Measurements from ENCODE around the gene ZIC5. TPM values are rescaled to one million over a fixed set of nuclear protein-coding genes. Genes with fewer than 3 reads are reported as not detected.

The ZIC5 gene
- total RNA-seq, 6 experiments from 2014 or later: not detected

- Mint-ChIP-seq H3K4me1 (ENCODE audit: low read depth) (no peaks in the 10 kb centered on the region), H3K9me3 (peaks cover 5% of the 10 kb centered on the region), H3K27ac (no peak overlapping the region), H3K27me3 (ENCODE audit: insufficient read depth) (peaks cover 75% of the 10 kb centered on the region), H3K4me3 (no peak overlapping the region), H3K36me3 (ENCODE audit: low read depth) (peaks cover 4% of the 10 kb centered on the region; the same call in 1 of the 2 replicates)
- no peak for TF ChIP-seq CTCF (IDR thresholded peaks at IDR 0.05)
- DNase-seq: no peak
Measured at GRCh38 chr13:99972190-99972731, 694 bp upstream of the ZIC5 start.

GRCh38 chr13:99970651-99971575, 654 bp downstream of the ZIC5 start:
- Mint-ChIP-seq H3K36me3 (ENCODE audit: low read depth) (peaks cover 4% of the 10 kb centered on the region; the same call in 1 of the 2 replicates), H3K4me3 (no peak overlapping the region; the same call in 1 of the 2 replicates), H3K4me1 (ENCODE audit: low read depth) (no peaks in the 10 kb centered on the region), H3K27me3 (ENCODE audit: insufficient read depth) (peaks cover 61% of the 10 kb centered on the region), H3K9me3 (peaks cover 5% of the 10 kb centered on the region), H3K27ac (no peak overlapping the region)
- no peak for DNase-seq
- TF ChIP-seq CTCF (IDR thresholded peaks at IDR 0.05): no peak

DNA sequence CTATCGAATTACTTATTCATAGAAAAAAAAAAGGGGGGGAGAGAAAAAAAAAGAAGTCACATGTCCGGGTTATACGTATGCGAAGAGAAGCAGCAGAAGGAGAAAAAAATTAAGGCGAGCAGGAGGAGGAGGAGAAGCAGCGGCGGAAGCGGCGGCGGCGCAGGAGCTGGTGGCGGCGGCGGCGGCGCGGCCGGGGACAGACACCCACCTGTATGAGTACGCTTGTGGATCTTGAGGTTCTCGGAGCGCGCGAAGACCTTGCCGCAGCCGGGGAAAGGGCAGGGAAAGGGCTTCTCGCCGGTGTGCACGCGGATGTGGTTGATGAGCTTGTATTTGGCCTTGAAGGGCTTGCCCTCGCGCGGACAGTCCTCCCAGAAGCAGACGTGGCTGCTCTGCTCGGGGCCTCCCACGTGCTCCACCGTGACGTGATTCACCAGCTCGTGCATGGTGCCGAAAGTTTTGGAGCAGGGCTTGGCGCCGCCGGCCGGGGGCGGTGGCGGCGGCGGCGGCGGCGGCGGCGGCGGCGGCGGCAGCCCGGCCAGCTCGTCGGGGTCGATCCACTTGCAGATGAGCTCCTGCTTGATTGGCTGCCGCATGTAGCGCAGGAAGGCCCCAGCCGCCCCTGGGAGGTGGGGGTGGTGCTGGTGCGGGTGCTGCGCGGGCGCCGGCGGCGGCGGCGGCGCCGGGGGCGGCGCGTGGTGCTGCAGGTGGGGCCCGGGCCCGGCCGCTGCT, 1.5 kb downstream of the ZIC5 start:
- peak overlapping the region; percentile 41; the same call in 1 of the 2 replicates for H3K4me3 Mint-ChIP-seq
- no peak for DNase-seq
- peaks cover 4% of the 10 kb centered on the region; the same call in 1 of the 2 replicates for H3K36me3 Mint-ChIP-seq (ENCODE audit: low read depth)
- TF ChIP-seq CTCF (IDR thresholded peaks at IDR 0.05): no peak
- H3K9me3 Mint-ChIP-seq: peaks cover 5% of the 10 kb centered on the region
- no peak overlapping the region for H3K27ac Mint-ChIP-seq
- peaks cover 57% of the 10 kb centered on the region for H3K27me3 Mint-ChIP-seq (ENCODE audit: insufficient read depth)
- no peaks in the 10 kb centered on the region for H3K4me1 Mint-ChIP-seq (ENCODE audit: low read depth)

DNA sequence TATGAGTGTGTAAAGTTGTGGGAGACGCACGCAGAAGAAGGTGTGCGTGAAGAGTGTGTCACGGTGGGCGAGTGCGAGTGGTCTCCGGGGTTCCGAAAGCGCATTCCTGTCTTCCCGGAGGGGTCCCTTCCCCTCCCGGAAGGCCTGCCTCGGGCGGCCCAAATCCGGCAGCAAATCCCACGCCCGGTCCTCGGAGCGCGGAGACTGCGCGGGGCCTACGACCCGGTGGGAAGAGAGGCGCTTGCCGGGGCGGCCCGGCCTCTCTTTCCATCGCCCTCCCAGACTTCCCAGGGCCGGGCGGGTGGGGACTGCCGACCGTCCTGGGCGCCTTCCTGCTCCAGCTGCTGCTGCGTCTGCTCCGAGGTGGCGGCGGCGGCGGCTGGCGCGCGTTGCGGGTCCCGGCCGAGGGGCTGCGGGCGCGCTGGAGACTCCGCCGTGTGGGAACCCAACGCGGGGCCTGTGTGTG, 2.1 kb downstream of the ZIC5 start:
- H3K4me3 Mint-ChIP-seq: peak overlapping the region; percentile 52; the same call in 1 of the 2 replicates
- H3K36me3 Mint-ChIP-seq (ENCODE audit: low read depth): peaks cover 4% of the 10 kb centered on the region; the same call in 1 of the 2 replicates
- no peak for DNase-seq
- H3K27ac Mint-ChIP-seq: no peak overlapping the region
- H3K9me3 Mint-ChIP-seq: peaks cover 5% of the 10 kb centered on the region
- TF ChIP-seq CTCF (IDR thresholded peaks at IDR 0.05): no peak
- H3K4me1 Mint-ChIP-seq (ENCODE audit: low read depth): no peaks in the 10 kb centered on the region
- H3K27me3 Mint-ChIP-seq (ENCODE audit: insufficient read depth): peaks cover 51% of the 10 kb centered on the region
